ENCODE measurements around the gene CCDC171. TPM values are rescaled to one million over a fixed set of nuclear protein-coding genes. Genes with fewer than 3 reads are reported as not detected.

Gene CCDC171
- total RNA-seq, 2 donors from 2014 or later = 2.0 to 7.6 TPM

DNA sequence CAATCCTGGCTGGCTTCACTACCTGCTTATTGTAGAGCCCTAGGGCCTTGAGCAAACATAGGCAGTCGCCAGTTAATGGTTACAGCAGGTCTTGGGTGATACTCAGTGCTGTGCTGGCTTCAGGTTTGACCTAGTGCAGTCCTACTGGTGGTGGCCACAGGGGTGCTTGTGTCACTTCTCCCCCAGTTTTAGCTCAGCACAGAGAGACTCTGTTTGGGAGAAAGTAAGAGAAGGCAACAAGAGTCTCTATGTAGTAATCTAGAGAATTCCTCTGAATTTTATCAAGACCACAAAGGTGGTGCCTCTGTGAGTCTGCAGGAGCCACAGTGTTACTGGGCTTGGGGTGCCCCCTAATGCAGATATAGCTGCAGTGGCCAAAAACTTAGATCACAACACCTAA, 165.6 kb downstream of the CCDC171 start:
- WGBS = 69% methylated on average over 1 of the region's 1 CpG
- Histone ChIP-seq H3K4me1 (replicated peaks) (no peaks in the 10 kb centered on the region), H3K4me3 (no peak overlapping the region), H3K36me3 (no peaks in the 10 kb centered on the region), H3K27me3 (replicated peaks; ENCODE audit: insufficient read depth) (no peaks in the 10 kb centered on the region), H3K9me3 (no peaks in the 10 kb centered on the region), H3K27ac (no peak overlapping the region)
- TF ChIP-seq, protein P1, sequence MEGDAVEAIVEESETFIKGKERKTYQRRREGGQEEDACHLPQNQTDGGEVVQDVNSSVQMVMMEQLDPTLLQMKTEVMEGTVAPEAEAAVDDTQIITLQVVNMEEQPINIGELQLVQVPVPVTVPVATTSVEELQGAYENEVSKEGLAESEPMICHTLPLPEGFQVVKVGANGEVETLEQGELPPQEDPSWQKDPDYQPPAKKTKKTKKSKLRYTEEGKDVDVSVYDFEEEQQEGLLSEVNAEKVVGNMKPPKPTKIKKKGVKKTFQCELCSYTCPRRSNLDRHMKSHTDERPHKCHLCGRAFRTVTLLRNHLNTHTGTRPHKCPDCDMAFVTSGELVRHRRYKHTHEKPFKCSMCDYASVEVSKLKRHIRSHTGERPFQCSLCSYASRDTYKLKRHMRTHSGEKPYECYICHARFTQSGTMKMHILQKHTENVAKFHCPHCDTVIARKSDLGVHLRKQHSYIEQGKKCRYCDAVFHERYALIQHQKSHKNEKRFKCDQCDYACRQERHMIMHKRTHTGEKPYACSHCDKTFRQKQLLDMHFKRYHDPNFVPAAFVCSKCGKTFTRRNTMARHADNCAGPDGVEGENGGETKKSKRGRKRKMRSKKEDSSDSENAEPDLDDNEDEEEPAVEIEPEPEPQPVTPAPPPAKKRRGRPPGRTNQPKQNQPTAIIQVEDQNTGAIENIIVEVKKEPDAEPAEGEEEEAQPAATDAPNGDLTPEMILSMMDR (IDR thresholded peaks at IDR 0.05) = no peak
- no peak for TF ChIP-seq POLR2AphosphoS5 (IDR thresholded peaks at IDR 0.05)
- TF ChIP-seq POLR2A (IDR thresholded peaks at IDR 0.05) = no peak
- intact Hi-C loops (cut with DNase I) = no loop called here
- DNase-seq (ENCODE audit: low spot score) = no peak

DNA sequence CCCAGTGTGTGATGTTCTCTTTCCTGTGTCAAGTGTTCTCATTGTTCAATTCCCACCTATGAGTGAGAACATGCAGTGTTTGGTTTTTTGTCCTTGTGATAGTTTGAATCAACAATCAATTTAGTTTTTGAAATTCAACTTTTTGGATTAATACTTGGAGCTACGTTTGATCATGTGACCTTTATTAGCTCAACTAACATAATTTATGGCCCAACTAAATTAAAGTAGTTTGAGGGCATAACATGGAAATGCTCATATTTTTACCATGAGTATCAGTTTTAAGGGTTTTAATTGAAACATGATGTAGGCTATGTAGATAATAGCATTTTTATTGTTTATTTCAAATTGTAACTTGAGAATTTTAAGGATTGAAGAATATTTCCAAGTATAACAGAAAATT, 168.0 kb downstream of the CCDC171 start:
- no peaks in the 10 kb centered on the region for H3K27me3 ChIP-seq (replicated peaks; ENCODE audit: insufficient read depth)
- WGBS = 39% methylated on average over 1 of the region's 1 CpG
- TF ChIP-seq POLR2A (IDR thresholded peaks at IDR 0.05) (no peak), POLR2AphosphoS5 (IDR thresholded peaks at IDR 0.05) (no peak)
- TF ChIP-seq, protein P1 (IDR thresholded peaks at IDR 0.05) = no peak
- H3K4me3 ChIP-seq = no peak overlapping the region
- H3K4me1 ChIP-seq (replicated peaks) = no peaks in the 10 kb centered on the region
- H3K27ac ChIP-seq = no peak overlapping the region
- H3K36me3 ChIP-seq = no peaks in the 10 kb centered on the region
- no peaks in the 10 kb centered on the region for H3K9me3 ChIP-seq
- no peak for DNase-seq (ENCODE audit: low spot score)
- intact Hi-C loops (cut with DNase I) = no loop called here

DNA sequence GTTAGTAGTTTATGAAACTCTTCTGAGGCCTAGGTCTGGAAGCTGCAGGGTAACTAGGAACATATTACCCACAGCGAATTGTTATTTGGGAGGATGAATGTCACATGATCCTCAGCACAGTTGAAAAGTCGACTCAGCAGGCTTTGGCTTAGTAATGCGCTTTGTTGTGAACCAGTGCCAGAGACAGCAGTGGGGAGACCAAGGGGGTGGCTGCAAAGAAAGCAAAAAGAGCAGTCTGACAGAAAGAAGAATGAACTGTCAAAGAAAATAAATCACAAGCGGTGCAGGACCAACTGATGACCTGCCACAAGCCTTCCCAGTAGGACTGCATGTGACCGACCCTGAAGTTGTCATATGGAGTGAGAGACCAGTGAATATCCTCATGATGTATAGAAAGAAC, 170.0 kb downstream of the CCDC171 start:
- Histone ChIP-seq H3K36me3 (no peaks in the 10 kb centered on the region), H3K4me3 (no peak overlapping the region), H3K27ac (no peak overlapping the region), H3K4me1 (replicated peaks) (no peaks in the 10 kb centered on the region), H3K9me3 (no peaks in the 10 kb centered on the region), H3K27me3 (replicated peaks; ENCODE audit: insufficient read depth) (no peaks in the 10 kb centered on the region)
- intact Hi-C loops (cut with DNase I) = no loop called here
- 61% methylated on average over 5 of the region's 5 CpGs for WGBS
- DNase-seq (ENCODE audit: low spot score) = no peak
- TF ChIP-seq POLR2AphosphoS5 (IDR thresholded peaks at IDR 0.05) (no peak), POLR2A (IDR thresholded peaks at IDR 0.05) (no peak)
- TF ChIP-seq, protein P1 (IDR thresholded peaks at IDR 0.05) = no peak

DNA sequence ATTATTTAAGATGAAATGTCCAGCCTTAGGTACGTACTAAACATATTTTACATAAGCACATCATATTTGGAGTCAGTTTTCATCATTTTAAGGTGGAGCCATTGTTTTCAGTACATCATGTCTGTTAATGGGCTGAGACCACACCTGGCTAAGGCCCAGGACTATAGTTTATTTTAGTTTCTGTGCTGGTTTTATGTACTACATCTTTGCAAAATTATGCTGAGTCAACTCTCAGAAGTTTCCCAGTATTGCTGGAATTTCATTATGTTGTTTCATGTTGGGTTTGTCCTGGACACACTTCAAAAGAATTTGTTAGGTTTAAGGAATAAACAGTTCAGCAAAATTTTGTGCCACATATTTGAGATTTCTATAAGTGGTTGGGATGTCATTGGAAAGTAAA, 171.2 kb downstream of the CCDC171 start:
- intact Hi-C loops (cut with DNase I) = no loop called here

DNA sequence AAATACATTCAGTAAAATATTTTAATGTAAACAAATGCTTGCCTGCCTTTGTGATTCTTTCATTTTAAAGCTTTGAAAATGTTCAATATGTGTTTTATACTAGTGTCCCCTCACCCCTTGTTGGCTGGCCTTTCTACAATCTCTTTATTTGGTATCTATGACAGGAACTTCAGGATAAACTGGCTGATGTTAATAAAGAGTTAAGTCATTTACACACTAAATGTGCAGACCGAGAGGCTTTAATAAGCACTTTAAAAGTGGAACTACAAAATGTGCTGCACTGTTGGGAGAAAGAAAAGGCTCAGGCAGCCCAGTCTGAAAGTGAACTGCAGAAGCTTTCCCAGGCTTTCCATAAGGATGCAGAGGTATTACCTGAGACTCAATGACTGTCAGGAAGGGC, 171.8 kb downstream of the CCDC171 start:
- H3K4me3 ChIP-seq = no peak overlapping the region
- TF ChIP-seq, protein P1 (IDR thresholded peaks at IDR 0.05) = no peak
- TF ChIP-seq POLR2AphosphoS5 (IDR thresholded peaks at IDR 0.05) = no peak
- no peak for TF ChIP-seq POLR2A (IDR thresholded peaks at IDR 0.05)
- H3K27me3 ChIP-seq (replicated peaks; ENCODE audit: insufficient read depth) = no peaks in the 10 kb centered on the region
- H3K4me1 ChIP-seq (replicated peaks) = no peaks in the 10 kb centered on the region
- no peak for DNase-seq (ENCODE audit: low spot score)
- 16% methylated on average over 1 of the region's 1 CpG for WGBS
- intact Hi-C loops (cut with DNase I) = no loop called here
- no peaks in the 10 kb centered on the region for H3K36me3 ChIP-seq
- no peaks in the 10 kb centered on the region for H3K9me3 ChIP-seq
- no peak overlapping the region for H3K27ac ChIP-seq

More for the DNA sequence above, 171.2 kb downstream of the CCDC171 start:
- Histone ChIP-seq H3K36me3 (no peaks in the 10 kb centered on the region), H3K27me3 (replicated peaks; ENCODE audit: insufficient read depth) (no peaks in the 10 kb centered on the region), H3K4me3 (no peak overlapping the region), H3K27ac (no peak overlapping the region), H3K4me1 (replicated peaks) (no peaks in the 10 kb centered on the region), H3K9me3 (no peaks in the 10 kb centered on the region)
- no peak for DNase-seq (ENCODE audit: low spot score)
- 70% methylated on average over 1 of the region's 1 CpG for WGBS
- TF ChIP-seq, protein P1 (IDR thresholded peaks at IDR 0.05) = no peak
- TF ChIP-seq POLR2AphosphoS5 (IDR thresholded peaks at IDR 0.05) = no peak
- TF ChIP-seq POLR2A (IDR thresholded peaks at IDR 0.05) = no peak

Measured in prostate gland (tissue), 2 donors.